ENCODE data around the gene SBSN.

Gene SBSN

DNA sequence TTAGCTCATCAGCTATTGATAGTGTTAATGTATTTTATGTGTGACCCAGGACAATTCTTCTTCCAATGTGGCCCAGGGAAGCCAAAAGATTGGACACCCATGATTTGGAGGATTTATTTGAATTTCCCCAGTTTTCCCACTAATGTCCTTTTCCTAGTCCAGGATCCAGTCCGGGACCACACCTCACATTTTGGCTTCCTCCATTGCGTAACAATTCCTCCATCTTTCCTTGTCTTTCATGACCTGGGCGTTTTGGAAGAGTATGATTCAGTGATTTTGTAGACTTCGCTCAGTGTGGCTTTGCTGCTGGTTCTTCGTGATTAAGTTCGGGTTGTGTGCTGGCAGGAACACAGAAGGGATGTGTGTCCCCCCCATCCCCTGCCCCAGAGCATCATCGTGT, 38.6 kb upstream of the SBSN start:
- H3F3A ChIP-seq (ENCODE audit: low read depth), result no peaks in the 10 kb centered on the region
- no peaks in the 10 kb centered on the region for H3K9me2 ChIP-seq (replicated peaks; ENCODE audit: low read depth, low read length)
- H3K9me3 ChIP-seq (ENCODE audit: insufficient read depth, low read depth, low read length), result no peaks in the 10 kb centered on the region
- no peak overlapping the region for H3K9ac ChIP-seq (ENCODE audit: low read depth, low read length, poor library complexity, severe bottlenecking)
- H3K4me3 ChIP-seq (ENCODE audit: low read length, poor library complexity, severe bottlenecking), result no peak overlapping the region
- H4K20me1 ChIP-seq (ENCODE audit: insufficient read depth, low read length, poor library complexity, severe bottlenecking), result no peaks in the 10 kb centered on the region
- H3K4me2 ChIP-seq (ENCODE audit: low read depth, low read length, poor library complexity, severe bottlenecking), result no peak overlapping the region
- no peaks in the 10 kb centered on the region for H3K36me3 ChIP-seq (ENCODE audit: insufficient read depth, low read length)
- no peaks in the 10 kb centered on the region for H3K4me1 ChIP-seq (ENCODE audit: insufficient read depth, low read length, poor library complexity, severe bottlenecking)
- H2AFZ ChIP-seq (ENCODE audit: low read length), result no peak overlapping the region
- H3K79me2 ChIP-seq (ENCODE audit: insufficient read depth, low read length), result no peaks in the 10 kb centered on the region
- no peaks in the 10 kb centered on the region for H3K27me3 ChIP-seq (ENCODE audit: insufficient read depth, low read length, poor library complexity, severe bottlenecking)
- TF ChIP-seq EZH2phosphoT487 (IDR thresholded peaks at IDR 0.05; ENCODE audit: borderline replicate concordance), result no peak
- TF ChIP-seq, protein P1, sequence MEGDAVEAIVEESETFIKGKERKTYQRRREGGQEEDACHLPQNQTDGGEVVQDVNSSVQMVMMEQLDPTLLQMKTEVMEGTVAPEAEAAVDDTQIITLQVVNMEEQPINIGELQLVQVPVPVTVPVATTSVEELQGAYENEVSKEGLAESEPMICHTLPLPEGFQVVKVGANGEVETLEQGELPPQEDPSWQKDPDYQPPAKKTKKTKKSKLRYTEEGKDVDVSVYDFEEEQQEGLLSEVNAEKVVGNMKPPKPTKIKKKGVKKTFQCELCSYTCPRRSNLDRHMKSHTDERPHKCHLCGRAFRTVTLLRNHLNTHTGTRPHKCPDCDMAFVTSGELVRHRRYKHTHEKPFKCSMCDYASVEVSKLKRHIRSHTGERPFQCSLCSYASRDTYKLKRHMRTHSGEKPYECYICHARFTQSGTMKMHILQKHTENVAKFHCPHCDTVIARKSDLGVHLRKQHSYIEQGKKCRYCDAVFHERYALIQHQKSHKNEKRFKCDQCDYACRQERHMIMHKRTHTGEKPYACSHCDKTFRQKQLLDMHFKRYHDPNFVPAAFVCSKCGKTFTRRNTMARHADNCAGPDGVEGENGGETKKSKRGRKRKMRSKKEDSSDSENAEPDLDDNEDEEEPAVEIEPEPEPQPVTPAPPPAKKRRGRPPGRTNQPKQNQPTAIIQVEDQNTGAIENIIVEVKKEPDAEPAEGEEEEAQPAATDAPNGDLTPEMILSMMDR (conservative IDR thresholded peaks at IDR 0.05; ENCODE audit: low read length), result no peak

DNA sequence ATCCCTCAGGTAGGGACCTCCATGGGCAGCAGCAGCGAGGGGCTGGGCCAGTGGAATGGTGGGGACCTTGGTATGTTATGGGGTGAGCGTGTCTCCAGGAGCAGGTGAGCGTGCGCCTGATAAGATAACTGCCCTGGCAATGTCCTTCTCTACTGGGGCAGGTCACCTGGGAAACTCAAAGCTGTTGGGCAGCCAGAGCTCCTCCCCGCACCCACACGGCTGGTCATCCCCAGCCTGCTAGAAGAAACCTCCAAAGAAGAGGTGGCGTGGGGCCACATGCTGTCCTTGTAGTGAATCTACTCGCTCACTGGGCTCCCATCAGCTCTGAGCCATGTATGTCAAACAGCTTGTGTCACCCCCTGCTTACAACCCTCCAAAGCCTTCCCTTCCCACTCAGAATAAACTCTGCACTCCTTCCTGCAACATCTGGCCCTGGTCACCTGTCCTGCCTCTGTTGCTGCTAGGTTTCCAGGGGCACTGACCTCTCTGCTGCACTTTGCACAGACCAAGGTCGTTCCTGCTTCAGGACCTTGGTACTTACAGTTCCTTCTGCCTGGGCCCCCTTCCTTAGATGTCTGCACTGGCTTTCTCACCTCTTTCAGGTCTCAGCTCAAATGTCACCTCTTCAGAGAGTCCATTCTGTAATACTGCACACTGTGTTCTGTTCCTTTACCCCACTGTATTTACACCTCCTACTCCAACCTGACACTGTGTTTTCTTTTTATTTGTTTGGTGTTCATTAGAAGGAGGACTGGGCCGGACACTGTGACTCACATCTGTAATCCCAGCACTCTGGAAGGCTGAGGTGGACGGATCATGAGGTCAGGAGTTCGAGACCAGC, 37.1 kb upstream of the SBSN start:
- Histone ChIP-seq H3K4me2 (ENCODE audit: low read depth, low read length, poor library complexity, severe bottlenecking) (no peak overlapping the region), H3K9me3 (ENCODE audit: insufficient read depth, low read depth, low read length) (no peaks in the 10 kb centered on the region), H3K9ac (ENCODE audit: low read depth, low read length, poor library complexity, severe bottlenecking) (no peak overlapping the region), H3K4me3 (ENCODE audit: low read length, poor library complexity, severe bottlenecking) (no peak overlapping the region), H4K20me1 (ENCODE audit: insufficient read depth, low read length, poor library complexity, severe bottlenecking) (no peaks in the 10 kb centered on the region), H3F3A (ENCODE audit: low read depth) (no peaks in the 10 kb centered on the region), H3K9me2 (replicated peaks; ENCODE audit: low read depth, low read length) (no peaks in the 10 kb centered on the region), H3K4me1 (ENCODE audit: insufficient read depth, low read length, poor library complexity, severe bottlenecking) (no peaks in the 10 kb centered on the region), H3K36me3 (ENCODE audit: insufficient read depth, low read length) (no peaks in the 10 kb centered on the region), H3K79me2 (ENCODE audit: insufficient read depth, low read length) (no peaks in the 10 kb centered on the region), H3K27me3 (ENCODE audit: insufficient read depth, low read length, poor library complexity, severe bottlenecking) (no peaks in the 10 kb centered on the region), H2AFZ (ENCODE audit: low read length) (no peak overlapping the region)
- TF ChIP-seq EZH2phosphoT487 (IDR thresholded peaks at IDR 0.05; ENCODE audit: borderline replicate concordance), result no peak
- TF ChIP-seq, protein P1 (conservative IDR thresholded peaks at IDR 0.05; ENCODE audit: low read length), result no peak

DNA sequence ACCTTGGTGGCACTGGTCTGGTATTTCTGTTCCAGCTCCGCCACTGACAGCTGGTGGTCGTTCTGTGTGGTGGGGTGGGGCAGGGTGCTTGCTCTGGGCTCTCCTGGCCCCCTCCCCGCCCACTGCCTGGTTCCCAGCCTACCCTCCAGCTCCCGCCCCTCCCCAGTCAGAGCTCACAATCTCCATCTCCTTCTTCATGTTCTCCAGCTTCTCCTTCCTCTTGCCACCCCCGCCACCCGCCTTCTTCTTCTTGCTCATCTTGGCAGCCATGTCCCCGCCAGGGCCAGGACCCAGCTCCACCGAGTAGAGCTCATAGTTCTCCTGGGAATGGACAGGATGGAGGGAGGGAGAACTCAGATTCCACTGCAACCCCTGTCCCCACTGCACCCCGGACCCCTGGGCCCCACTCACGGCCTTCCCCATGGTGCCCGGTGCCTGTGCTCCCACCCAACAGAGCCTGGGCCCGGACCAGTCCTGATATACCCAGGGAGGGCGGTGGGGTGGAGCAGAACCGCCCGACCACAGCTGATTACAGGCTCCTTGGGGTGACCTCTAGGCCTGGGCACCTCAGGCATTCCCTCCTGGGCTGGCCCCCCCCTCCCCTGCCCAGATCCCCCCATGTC, 35.2 kb upstream of the SBSN start, which contains the start of gene ATP4A:
Gene ATP4A (minus strand): TSS at position 452 of the 623 bp plus-strand sequence. CDS start 29 bp downstream, at position 423.
- no peaks in the 10 kb centered on the region for H3K4me1 ChIP-seq (ENCODE audit: insufficient read depth, low read length, poor library complexity, severe bottlenecking)
- no peak within 1 kb of the TSS for H2AFZ ChIP-seq (ENCODE audit: low read length)
- H3F3A ChIP-seq (ENCODE audit: low read depth), result no peaks in the 10 kb centered on the region
- no peaks in the 10 kb centered on the region for H3K27me3 ChIP-seq (ENCODE audit: insufficient read depth, low read length, poor library complexity, severe bottlenecking)
- no peak for TF ChIP-seq EZH2phosphoT487 (IDR thresholded peaks at IDR 0.05; ENCODE audit: borderline replicate concordance)
- TF ChIP-seq, protein P1 (conservative IDR thresholded peaks at IDR 0.05; ENCODE audit: low read length), result no peak
- H4K20me1 ChIP-seq (ENCODE audit: insufficient read depth, low read length, poor library complexity, severe bottlenecking), result no peaks in the 10 kb centered on the region
- no peaks in the 10 kb centered on the region for H3K9me2 ChIP-seq (replicated peaks; ENCODE audit: low read depth, low read length)
- no peak within 1 kb of the TSS for H3K4me3 ChIP-seq (ENCODE audit: low read length, poor library complexity, severe bottlenecking)
- no peaks in the 10 kb centered on the region for H3K79me2 ChIP-seq (ENCODE audit: insufficient read depth, low read length)
- H3K9me3 ChIP-seq (ENCODE audit: insufficient read depth, low read depth, low read length), result no peaks in the 10 kb centered on the region
- no peaks in the 10 kb centered on the region for H3K36me3 ChIP-seq (ENCODE audit: insufficient read depth, low read length)
- H3K4me2 ChIP-seq (ENCODE audit: low read depth, low read length, poor library complexity, severe bottlenecking), result no peak within 1 kb of the TSS
- no peak within 1 kb of the TSS for H3K9ac ChIP-seq (ENCODE audit: low read depth, low read length, poor library complexity, severe bottlenecking)

All from Loucy (cell line).